Measurements from ENCODE around the gene AEBP1.

The AEBP1 gene

GRCh38 chr7:44103923-44104859 is at the start of gene AEBP1:
Gene AEBP1 (plus strand): TSS chr7:44104345. CDS start chr7:44104666, 321 bp downstream.
- DNase-seq (ENCODE audit: low spot score), result peak; percentile 66

- DNase-seq (ENCODE audit: low spot score), result no peak
Measured at GRCh38 chr7:44056681-44057080, 47.5 kb upstream of the AEBP1 start.

- DNase-seq (ENCODE audit: low spot score), result no peak
Measured at GRCh38 chr7:44057181-44057848, 46.8 kb upstream of the AEBP1 start.

- no peak for DNase-seq (ENCODE audit: low spot score)
Measured at GRCh38 chr7:44057849-44058758, 46.0 kb upstream of the AEBP1 start.

GRCh38 chr7:44058759-44059218 is 45.4 kb upstream of the AEBP1 start:
- no peak for DNase-seq (ENCODE audit: low spot score)

GRCh38 chr7:44059219-44060090 is 44.7 kb upstream of the AEBP1 start:
- DNase-seq (ENCODE audit: low spot score), result no peak

- DNase-seq (ENCODE audit: low spot score), result no peak
Measured at GRCh38 chr7:44060091-44060947, 43.8 kb upstream of the AEBP1 start.

- no peak for DNase-seq (ENCODE audit: low spot score)
Measured at GRCh38 chr7:44060948-44061644, 43.0 kb upstream of the AEBP1 start.

- no peak for DNase-seq (ENCODE audit: low spot score)
Measured at GRCh38 chr7:44061645-44062179, 42.4 kb upstream of the AEBP1 start.

- DNase-seq (ENCODE audit: low spot score), result no peak
Measured at GRCh38 chr7:44062180-44062902, 41.8 kb upstream of the AEBP1 start.

GRCh38 chr7:44062903-44063295 is 41.2 kb upstream of the AEBP1 start:
- DNase-seq (ENCODE audit: low spot score), result no peak

GRCh38 chr7:44063547-44063893 is 40.6 kb upstream of the AEBP1 start:
- DNase-seq (ENCODE audit: low spot score), result no peak

- DNase-seq (ENCODE audit: low spot score), result no peak
Measured at GRCh38 chr7:44063894-44064651, 40.1 kb upstream of the AEBP1 start.

GRCh38 chr7:44064791-44065430 is 39.2 kb upstream of the AEBP1 start:
- no peak for DNase-seq (ENCODE audit: low spot score)

- no peak for DNase-seq (ENCODE audit: low spot score)
Measured at GRCh38 chr7:44065431-44066110, 38.6 kb upstream of the AEBP1 start, which contains the start of gene PGAM2. Gene PGAM2 (minus strand): TSS chr7:44065567. CDS start chr7:44065529, 38 bp downstream.

GRCh38 chr7:44066111-44066460 is 38.1 kb upstream of the AEBP1 start:
- no peak for DNase-seq (ENCODE audit: low spot score)
